Small intestine (tissue), 7 donors: ENCODE measurements around the gene MESD. TPM values are rescaled to one million over a fixed set of nuclear protein-coding genes. Genes with fewer than 3 reads are reported as not detected.

Source experiments
- DNase-seq, 2 donors: peaks; one replicate each; pipeline versions ENCODE4 v3.0.0 to v3.0.0-alpha.2; 2013
- FAIRE-seq: peaks from 2 replicates; lab custom pipeline; 2012; peaks lifted over from hg19 to GRCh38; lab: Jason Lieb, UNC
- H3K27ac ChIP-seq, 3 donors: one replicate each; pipeline ENCODE4 v1.5.1; 2013; ENCODE audit warnings: low read length in 2 of 3, mild to moderate bottlenecking in 2 of 3, control low read depth in 1 of 3, inconsistent platforms in 1 of 3, low read depth in 1 of 3, moderate library complexity in 1 of 3
- H3K27me3 ChIP-seq, 3 donors: one replicate each; pipeline ENCODE4 v1.6.1; 2013; ENCODE audit warnings: low read length in 3 of 3, inconsistent platforms in 1 of 3; ENCODE audit not compliant: control insufficient read depth in 3 of 3, insufficient read depth in 3 of 3
- H3K36me3 ChIP-seq, 3 donors: one replicate each; pipeline ENCODE4 v1.6.1; 2013; ENCODE audit warnings: low read length in 3 of 3, inconsistent platforms in 1 of 3, low read depth in 1 of 3, mild to moderate bottlenecking in 1 of 3, moderate library complexity in 1 of 3; ENCODE audit not compliant: control insufficient read depth in 3 of 3, insufficient read depth in 2 of 3
- H3K4me1 ChIP-seq, 3 donors: one replicate each; pipeline ENCODE4 v1.6.1; 2013; ENCODE audit warnings: low read length in 2 of 3, inconsistent platforms in 1 of 3, low read depth in 1 of 3, mild to moderate bottlenecking in 1 of 3, moderate library complexity in 1 of 3; ENCODE audit not compliant: control insufficient read depth in 3 of 3, insufficient read depth in 2 of 3
- H3K4me3 ChIP-seq, 3 donors: one replicate each; pipeline ENCODE4 v1.5.1; 2013; ENCODE audit warnings: low read length in 3 of 3, control low read depth in 1 of 3, inconsistent platforms in 1 of 3, low read depth in 1 of 3, mild to moderate bottlenecking in 1 of 3, moderate library complexity in 1 of 3
- H3K9me3 ChIP-seq, 2 donors: one replicate each; pipeline ENCODE4 v1.6.1; 2013; ENCODE audit warnings: low read depth in 1 of 2, low read length in 1 of 2; ENCODE audit not compliant: control insufficient read depth in 2 of 2, insufficient read depth in 1 of 2
- WGBS, 3 donors: extraction: QIAGEN DNeasy Blood & Tissue Kit; methylation state at CpG; one replicate each; pipeline ENCODE4 v1.1.7; 2013; 5-methylcytosine and 5-hydroxymethylcytosine counted together
- polyA plus RNA-seq, 4 donors: library from polyadenylated mRNA; stranded (reverse) in 3 of 4; unstranded in 1 of 4; fragments of 200-250 nt in 3 of 4; fragments of 120-200 nt in 1 of 4; gene quantifications; one replicate each; pipeline versions ENCODE4 v1.2.1 to v1.2.3, GENCODE V29; 2013
- donor health status: healthy with polysubstance abuse.
- donor health status: control.
- donor health status: control.
- donor health status: Bipolar disorder and iron deficiency.
- donor health status: healthy.

The MESD gene
- polyA plus RNA-seq, 4 donors: 4.7 to 33.9 (median 13.6) TPM

- Histone ChIP-seq H3K36me3 (peaks cover 0 to 41% (median 3%) of the 10 kb centered on the region in 3 donors), H3K4me1 (no peaks in the 10 kb centered on the region), H3K27ac (no peak overlapping the region), H3K9me3 (no peaks in the 10 kb centered on the region), H3K27me3 (no peaks in the 10 kb centered on the region), H3K4me3 (no peak overlapping the region)
- 94 to 95% (median 94%) methylated on average over 4 of the region's 4 CpGs for WGBS, 3 donors
- no peak for DNase-seq
- no peak for FAIRE-seq
These were observed 49.3 kb downstream of the MESD start for GRCh38 chr15:80940331-80940730.

GRCh38 chr15:80939216-80939615, 50.4 kb downstream of the MESD start:
- no peaks in the 10 kb centered on the region for H3K4me1 ChIP-seq
- no peak overlapping the region for H3K27ac ChIP-seq
- FAIRE-seq: no peak
- DNase-seq: no peak
- H3K9me3 ChIP-seq: no peaks in the 10 kb centered on the region
- WGBS, 3 donors: 92 to 96% (median 94%) methylated on average over 3 of the region's 3 CpGs
- no peak overlapping the region for H3K4me3 ChIP-seq
- no peaks in the 10 kb centered on the region for H3K27me3 ChIP-seq
- H3K36me3 ChIP-seq: peaks cover 0 to 34% (median 3%) of the 10 kb centered on the region in 3 donors

GRCh38 chr15:80937718-80938117, 51.9 kb downstream of the MESD start:
- H3K36me3 ChIP-seq: peaks cover 0 to 29% (median 3%) of the 10 kb centered on the region in 3 donors
- H3K4me3 ChIP-seq: no peak overlapping the region
- DNase-seq (no peak), FAIRE-seq (no peak)
- H3K4me1 ChIP-seq: no peaks in the 10 kb centered on the region
- H3K27ac ChIP-seq: no peak overlapping the region
- WGBS, 3 donors: 96 to 99% (median 98%) methylated on average over 12 of the region's 12 CpGs
- no peaks in the 10 kb centered on the region for H3K27me3 ChIP-seq
- no peaks in the 10 kb centered on the region for H3K9me3 ChIP-seq

GRCh38 chr15:80936288-80937078, 53.1 kb downstream of the MESD start:
- Histone ChIP-seq H3K4me3 (no peak overlapping the region), H3K4me1 (no peaks in the 10 kb centered on the region), H3K9me3 (no peaks in the 10 kb centered on the region), H3K27me3 (no peaks in the 10 kb centered on the region), H3K36me3 (peaks cover 0 to 21% (median 3%) of the 10 kb centered on the region in 3 donors), H3K27ac (no peak overlapping the region)
- 94 to 97% (median 94%) methylated on average over 16 of the region's 16 CpGs for WGBS, 3 donors
- FAIRE-seq (no peak), DNase-seq (no peak)

- Histone ChIP-seq H3K4me1 (no peaks in the 10 kb centered on the region), H3K27me3 (no peaks in the 10 kb centered on the region), H3K4me3 (no peak overlapping the region), H3K36me3 (peaks cover 0 to 11% (median 0%) of the 10 kb centered on the region in 3 donors), H3K27ac (no peak overlapping the region), H3K9me3 (no peaks in the 10 kb centered on the region)
- WGBS, 3 donors: 90 to 97% (median 94%) methylated on average over 3 of the region's 3 CpGs
- DNase-seq (no peak), FAIRE-seq (no peak)
These were observed 54.8 kb downstream of the MESD start for GRCh38 chr15:80934761-80935221.

- Histone ChIP-seq H3K27ac (no peak overlapping the region), H3K4me1 (no peaks in the 10 kb centered on the region), H3K36me3 (peaks cover 0 to 11% (median 0%) of the 10 kb centered on the region in 3 donors), H3K4me3 (no peak overlapping the region), H3K9me3 (no peaks in the 10 kb centered on the region), H3K27me3 (no peaks in the 10 kb centered on the region)
- WGBS, 3 donors: 73 to 96% (median 89%) methylated on average over 15 of the region's 15 CpGs
- FAIRE-seq: no peak
- DNase-seq: peak in 1 of 2 donors; percentile 16
These were observed 56.6 kb downstream of the MESD start for GRCh38 chr15:80932989-80933388.

GRCh38 chr15:80932513-80932815, 57.2 kb downstream of the MESD start:
- FAIRE-seq: no peak
- 70 to 86% (median 71%) methylated on average over 5 of the region's 5 CpGs for WGBS, 3 donors
- no peaks in the 10 kb centered on the region for H3K4me1 ChIP-seq
- no peak overlapping the region for H3K4me3 ChIP-seq
- no peak overlapping the region for H3K27ac ChIP-seq
- peaks cover 0 to 8% (median 0%) of the 10 kb centered on the region in 3 donors for H3K36me3 ChIP-seq
- no peaks in the 10 kb centered on the region for H3K9me3 ChIP-seq
- no peak for DNase-seq
- H3K27me3 ChIP-seq: no peaks in the 10 kb centered on the region

- 93 to 97% (median 94%) methylated on average over 20 of the region's 20 CpGs for WGBS, 3 donors
- FAIRE-seq: no peak
- no peak overlapping the region for H3K27ac ChIP-seq
These were observed 57.7 kb downstream of the MESD start for GRCh38 chr15:80931721-80932512.

More at GRCh38 chr15:80931721-80932512, 57.7 kb downstream of the MESD start:
- no peaks in the 10 kb centered on the region for H3K9me3 ChIP-seq
- H3K36me3 ChIP-seq: peaks cover 0 to 6% (median 0%) of the 10 kb centered on the region in 3 donors
- no peaks in the 10 kb centered on the region for H3K4me1 ChIP-seq
- no peak for DNase-seq
- H3K4me3 ChIP-seq: no peak overlapping the region
- no peaks in the 10 kb centered on the region for H3K27me3 ChIP-seq
